B cell (primary cell): Measurements from ENCODE around the gene SNED1. TPM values are rescaled to one million over a fixed set of nuclear protein-coding genes. Genes with fewer than 3 reads are reported as not detected.

Experiments
- ATAC-seq: fragments of 200-7000 bp; cut with Tn5 transposase; one replicate; pipeline ENCODE4 v1.10.0; 2021; ENCODE audit warnings: low read depth, mild to moderate bottlenecking, moderate number of reproducible peaks, moderate library complexity
- CTCF ChIA-PET: fragments of 350-600 bp; sonication (Branson Sonifier 250); formaldehyde crosslinking; loops from one replicate; lab custom pipeline; 2021; ENCODE audit warnings: antibody characterized with exemption, inconsistent platforms; lab: Charles Lee
- POLR2A ChIA-PET: fragments of 350-600 bp; sonication (Branson Sonifier 250); formaldehyde crosslinking; loops from one replicate; lab custom pipeline; 2021; ENCODE audit warnings: antibody characterized with exemption; lab: Charles Lee
- DNase-seq: peaks from one replicate; pipeline ENCODE4 v3.0.0; 2013
- H2AFZ ChIP-seq: 2 replicates; pipeline ENCODE4 v1.6.1; 2012; ENCODE audit warnings: mild to moderate bottlenecking, low read depth, low read length; ENCODE audit not compliant: insufficient read depth, poor library complexity, severe bottlenecking
- H3K27ac ChIP-seq, 2 donors: 1 replicate in 1 of 2; 2 replicates in 1 of 2; pipeline ENCODE4 v1.5.1; 2012 to 2013; ENCODE audit warnings: low read length in 2 of 2, mild to moderate bottlenecking in 2 of 2, moderate library complexity in 1 of 2
- H3K27me3 ChIP-seq, 4 experiments: fragments of 200-600 bp in 1 of 4; sonication (generic) in 1 of 4; replicated peaks in 1 of 4; 1 replicate in 2 of 4; 2 replicates in 2 of 4; pipeline versions ENCODE4 v1.6.1 to v1.7.0; 2013 to 2016; ENCODE audit warnings: low read length in 3 of 4, mild to moderate bottlenecking in 2 of 4, mixed read lengths in 1 of 4, moderate library complexity in 1 of 4; ENCODE audit not compliant: insufficient read depth in 4 of 4, control insufficient read depth in 3 of 4; ENCODE audit errors: control extremely low read depth in 1 of 4
- H3K36me3 ChIP-seq, 2 experiments: replicated peaks in 1 of 2; 1 replicate in 1 of 2; 2 replicates in 1 of 2; pipeline versions ENCODE4 v1.6.1 to v1.7.1; 2013; ENCODE audit warnings: low read length in 1 of 2; ENCODE audit not compliant: insufficient read depth in 2 of 2, control insufficient read depth in 1 of 2; ENCODE audit errors: control extremely low read depth in 1 of 2, extremely low read depth in 1 of 2
- H3K4me1 ChIP-seq, 2 donors: fragments of 200-600 bp in 1 of 2; sonication (generic) in 1 of 2; 1 replicate in 1 of 2; 2 replicates in 1 of 2; pipeline versions ENCODE4 v1.5.1 to v1.6.1; 2013 to 2017; ENCODE audit warnings: low read length in 2 of 2; ENCODE audit not compliant: control insufficient read depth in 2 of 2, insufficient read depth in 2 of 2
- H3K4me2 ChIP-seq: replicated peaks from 2 replicates; pipeline ENCODE3; 2012; ENCODE audit warnings: mild to moderate bottlenecking, low read depth, low read length; ENCODE audit not compliant: poor library complexity, severe bottlenecking
- H3K4me3 ChIP-seq, 5 experiments: fragments of 200-600 bp in 1 of 5; sonication (generic) in 1 of 5; 1 replicate in 3 of 5; 2 replicates in 2 of 5; pipeline versions ENCODE4 v1.5.1 to v1.7.0; 2011 to 2016; ENCODE audit warnings: low read length in 4 of 5, mild to moderate bottlenecking in 4 of 5, low read depth in 2 of 5, control low read depth in 1 of 5, moderate library complexity in 1 of 5; ENCODE audit not compliant: insufficient read depth in 1 of 5; ENCODE audit errors: control extremely low read depth in 1 of 5, extremely low read depth in 1 of 5
- H3K79me2 ChIP-seq: fragments of 200-600 bp; sonication (generic); one replicate; pipeline ENCODE4 v1.6.0; 2016; ENCODE audit warnings: low read length; ENCODE audit not compliant: control insufficient read depth, insufficient read depth
- H3K9ac ChIP-seq: fragments of 200-600 bp; sonication (generic); 2 replicates; pipeline ENCODE4 v1.6.1; 2017; ENCODE audit warnings: mild to moderate bottlenecking, low read length, moderate library complexity
- H3K9me3 ChIP-seq, 3 donors: one replicate each; pipeline versions ENCODE4 v1.6.1 to v1.7.1; 2013; ENCODE audit warnings: low read length in 2 of 3; ENCODE audit not compliant: control insufficient read depth in 2 of 3, insufficient read depth in 1 of 3; ENCODE audit errors: control extremely low read depth in 1 of 3
- H4K20me1 ChIP-seq: 2 replicates; pipeline ENCODE4 v1.6.0; 2012; ENCODE audit warnings: mild to moderate bottlenecking, low read length; ENCODE audit not compliant: insufficient read depth, control insufficient read depth, poor library complexity, severe bottlenecking
- H3K27ac Mint-ChIP-seq: one replicate; pipeline ENCODE4 v1.8.0; 2021; ENCODE audit warnings: mixed read lengths
- H3K27me3 Mint-ChIP-seq: one replicate; pipeline ENCODE4 v1.8.0; 2021; ENCODE audit warnings: mixed read lengths
- H3K4me1 Mint-ChIP-seq: one replicate; pipeline ENCODE4 v1.8.0; 2021; ENCODE audit warnings: mixed read lengths
- H3K4me3 Mint-ChIP-seq: one replicate; pipeline ENCODE4 v1.8.0; 2021; ENCODE audit warnings: mixed read lengths
- H3K9me3 Mint-ChIP-seq: one replicate; pipeline ENCODE4 v1.8.0; 2022; ENCODE audit warnings: mixed read lengths; ENCODE audit not compliant: insufficient read depth
- CTCF ChIP-seq: fragments of 200-600 bp; IDR thresholded peaks from one replicate; pipeline ENCODE4 v1.8.0; 2022; ENCODE audit warnings: antibody characterized with exemption, mild to moderate bottlenecking
- EZH2 ChIP-seq: IDR thresholded peaks from 2 replicates; pipeline ENCODE4 v1.6.1; 2012; ENCODE audit warnings: borderline replicate concordance, low read depth, mild to moderate bottlenecking, moderate library complexity, low read length; ENCODE audit not compliant: insufficient read depth, poor library complexity, severe bottlenecking
- WGBS: methylation state at CpG from one replicate; pipeline ENCODE4 v1.1.5; 2013; ENCODE audit warnings: missing lambda C conversion rate; ENCODE audit not compliant: insufficient coverage; 5-methylcytosine and 5-hydroxymethylcytosine counted together
- intact Hi-C: fragments of 100-400 bp; cut with micrococcal nuclease; formaldehyde crosslinking; loops from one replicate; pipeline ENCODE4 v1.10.0; 2022
- polyA plus RNA-seq: library from polyadenylated mRNA; depleted of rRNA; stranded (reverse); fragments of >200 nt; gene quantifications from 2 replicates; pipeline ENCODE4 v1.2.3, GENCODE V29; 2012
- total RNA-seq, 2 donors: library from RNA; stranded (reverse); fragments of 120-200 nt in 1 of 2; gene quantifications; 1 replicate in 1 of 2; 2 replicates in 1 of 2; pipeline versions ENCODE4 v1.2.3 to v1.2.4, GENCODE V29; 2013 to 2022

Gene SNED1
- total and polyA plus RNA-seq, 2 donors (not counting 1 experiment from before 2014, with no cell fraction given) = 25.5 to 336 TPM

DNA sequence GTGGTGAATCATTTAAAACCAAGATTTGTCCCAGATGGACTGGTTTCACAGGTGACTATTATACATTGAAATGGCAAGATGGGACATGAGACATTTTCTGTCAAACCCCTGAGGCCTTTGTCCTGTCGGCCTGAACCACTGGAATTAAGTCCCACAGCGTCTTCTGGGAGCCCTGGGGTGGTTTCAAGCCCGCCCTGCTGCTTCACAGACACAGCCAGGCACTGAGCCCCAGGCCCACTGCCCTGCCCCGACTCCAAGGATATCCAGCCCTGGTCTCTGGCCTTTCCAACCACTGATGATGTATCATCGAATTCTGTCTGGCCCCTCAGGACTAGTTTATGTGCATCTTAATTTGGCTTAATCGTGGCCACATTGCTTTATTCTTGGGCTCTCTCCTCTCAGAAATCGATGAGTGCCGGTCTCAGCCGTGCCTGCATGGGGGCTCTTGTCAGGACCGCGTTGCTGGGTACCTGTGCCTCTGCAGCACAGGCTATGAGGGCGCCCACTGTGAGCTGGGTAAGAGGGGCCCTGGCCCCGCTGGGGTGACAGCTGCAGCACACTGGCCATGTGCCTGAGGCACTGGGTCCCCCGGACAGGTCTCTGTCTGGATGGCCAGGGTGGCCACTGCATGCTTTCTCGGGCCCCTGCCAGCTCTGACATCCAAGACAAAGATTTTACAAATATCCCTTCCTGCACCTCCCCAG, 64.1 kb downstream of the SNED1 start:
- Mint-ChIP-seq H3K27ac (no peak overlapping the region), H3K4me3 (no peak overlapping the region), H3K4me1 (peaks cover 4% of the 10 kb centered on the region), H3K9me3 (no peaks in the 10 kb centered on the region), H3K27me3 (no peaks in the 10 kb centered on the region)
- H3K79me2 ChIP-seq = no peaks in the 10 kb centered on the region
- H3K27me3 ChIP-seq = peaks cover 0 to 6% (median 0%) of the 10 kb centered on the region in 4 experiments
- no peaks in the 10 kb centered on the region for H3K9me3 ChIP-seq
- WGBS = 88% methylated on average over 15 of the region's 15 CpGs
- no peak overlapping the region for H3K27ac ChIP-seq
- peaks cover 3 to 9% of the 10 kb centered on the region in 2 donors for H3K4me1 ChIP-seq
- no peaks in the 10 kb centered on the region for H3K36me3 ChIP-seq
- no peaks in the 10 kb centered on the region for H4K20me1 ChIP-seq
- intact Hi-C loops = loop anchor here (5.0 kb wide), 1 partner anchor 65 kb away; the partner anchor contains the start of gene SNED1
- DNase-seq (no peak), ATAC-seq (no peak)
- H3K4me3 ChIP-seq = no peak overlapping the region
- no peak overlapping the region for H3K4me2 ChIP-seq
- H2AFZ ChIP-seq = no peak overlapping the region
- CTCF ChIA-PET = interaction anchor here (1.0 kb wide), 1 partner anchor 16 kb away, joined by 4 read pairs; no protein-coding TSS in a partner anchor
- TF ChIP-seq CTCF = no peak
- TF ChIP-seq EZH2 = no peak
- H3K9ac ChIP-seq = no peak overlapping the region
- POLR2A ChIA-PET = no interaction called here

- DNase-seq = no peak
- Mint-ChIP-seq H3K9me3 (no peaks in the 10 kb centered on the region), H3K4me3 (no peak overlapping the region), H3K27me3 (no peaks in the 10 kb centered on the region), H3K27ac (no peak overlapping the region), H3K4me1 (peaks cover 4% of the 10 kb centered on the region)
- H2AFZ ChIP-seq = no peak overlapping the region
- H3K36me3 ChIP-seq = no peaks in the 10 kb centered on the region
- WGBS = 84% methylated on average over 13 of the region's 13 CpGs
- ATAC-seq = no peak
- H3K4me3 ChIP-seq = no peak overlapping the region
- CTCF ChIA-PET = no interaction called here
- no peak for TF ChIP-seq EZH2
- H3K27me3 ChIP-seq = peaks cover 0 to 6% (median 0%) of the 10 kb centered on the region in 4 experiments
- H3K4me2 ChIP-seq = peak overlapping the region; percentile 76
- H3K4me1 ChIP-seq = peaks cover 3 to 9% of the 10 kb centered on the region in 2 donors
- POLR2A ChIA-PET = no interaction called here
- no peaks in the 10 kb centered on the region for H3K79me2 ChIP-seq
- H3K27ac ChIP-seq = no peak overlapping the region
- no peaks in the 10 kb centered on the region for H3K9me3 ChIP-seq
- intact Hi-C loops = loop anchor here (5.0 kb wide), 1 partner anchor 66 kb away; the partner anchor contains the start of gene SNED1
- no peak overlapping the region for H3K9ac ChIP-seq
- H4K20me1 ChIP-seq = no peaks in the 10 kb centered on the region
These were observed 64.7 kb downstream of the SNED1 start for GRCh38 chr2:241063093-241063551.
